Kidney (tissue), 14 donors: ENCODE measurements around the gene HEMGN. TPM values are rescaled to one million over a fixed set of nuclear protein-coding genes. Genes with fewer than 3 reads are reported as not detected.
"Not testable (repeated sequence)": the region's sequence is repeated elsewhere in the genome, so short reads cannot be mapped to it uniquely, and the experiment has no call there.

Experiments
- DNase-seq, 5 donors: peaks; one replicate each; pipeline ENCODE4 v3.0.0-alpha.2; 2013 to 2020
- FAIRE-seq: peaks from 2 replicates; lab custom pipeline; 2012; peaks lifted over from hg19 to GRCh38; lab: Jason Lieb, UNC
- H3K27ac ChIP-seq, 2 donors: one replicate each; pipeline ENCODE4 v1.7.0; 2013; ENCODE audit warnings: low read depth in 2 of 2, low read length in 2 of 2, inconsistent platforms in 1 of 2
- H3K27me3 ChIP-seq: one replicate; pipeline ENCODE4 v1.7.1; 2013; ENCODE audit warnings: low read length, inconsistent platforms; ENCODE audit not compliant: control insufficient read depth, insufficient read depth
- H3K36me3 ChIP-seq, 3 donors: one replicate each; pipeline versions ENCODE4 v1.7.0 to v1.7.1; 2013; ENCODE audit warnings: low read length in 3 of 3, control low read depth in 1 of 3, inconsistent platforms in 1 of 3; ENCODE audit not compliant: insufficient read depth in 3 of 3, control insufficient read depth in 2 of 3
- H3K4me1 ChIP-seq, 3 donors: one replicate each; pipeline versions ENCODE4 v1.7.0 to v1.7.1; 2013; ENCODE audit warnings: low read length in 3 of 3, inconsistent platforms in 1 of 3, low read depth in 1 of 3; ENCODE audit not compliant: control insufficient read depth in 2 of 3, insufficient read depth in 2 of 3
- H3K4me3 ChIP-seq, 3 donors: one replicate each; pipeline versions ENCODE4 v1.7.0 to v1.8.1; 2013; ENCODE audit warnings: low read length in 3 of 3, control low read depth in 1 of 3, inconsistent platforms in 1 of 3
- H3K9ac ChIP-seq, 3 donors: one replicate each; pipeline versions ENCODE4 v1.7.0 to v1.7.1; 2013; ENCODE audit warnings: low read length in 3 of 3, control low read depth in 1 of 3, inconsistent platforms in 1 of 3
- H3K9me3 ChIP-seq, 3 donors: one replicate each; pipeline versions ENCODE4 v1.7.0 to v1.7.1; 2013; ENCODE audit warnings: low read length in 3 of 3, control low read depth in 1 of 3, inconsistent platforms in 1 of 3; ENCODE audit not compliant: control insufficient read depth in 2 of 3, insufficient read depth in 1 of 3
- CTCF ChIP-seq: IDR thresholded peaks from 3 replicates; pipeline ENCODE4 v1.5.1; 2012; ENCODE audit warnings: mild to moderate bottlenecking, moderate library complexity, borderline replicate concordance; ENCODE audit not compliant: insufficient read depth; ENCODE audit errors: extremely low read depth
- intact Hi-C: fragments of 100-400 bp; cut with DNase I; formaldehyde crosslinking; loops from one replicate; pipeline ENCODE4 v1.11.1; 2022
- polyA plus RNA-seq: library from polyadenylated mRNA; stranded (reverse); fragments of 350-450 nt; fragmentation: Illumina TruSeq; extraction: RNeasy Lipid Tissue Mini Kit (QIAGEN cat#74804); gene quantifications from one replicate; pipeline ENCODE4 v1.2.3, GENCODE V29; 2014; ENCODE audit warnings: low read depth, low replicate concordance; ENCODE audit not compliant: insufficient read depth
- total RNA-seq: library from RNA; stranded (reverse); fragmentation: NEBNext Ultra II Directional; extraction: Animal tissue kit (Norgen Biotek cat#: 25700); gene quantifications from one replicate; pipeline ENCODE4 v1.2.1, GENCODE V29; 2021
- donor health status: control.
- donor health status: control.
- donor health status: control.
- donor health status: control.
- donor health status: control.
- donor health status: DM: yes; HTN: yes; CAD: no.
- donor health status: Normal renal cell carcinoma (clear cell type).

HEMGN gene
- total and polyA plus RNA-seq, 2 donors from 2014 or later, result 0.16 TPM; not detected in 1

- H3K36me3 ChIP-seq, result no peaks in the 10 kb centered on the region
- intact Hi-C loops, result no loop called here
- DNase-seq (no peak), FAIRE-seq (no peak)
- H3K4me1 ChIP-seq, result no peaks in the 10 kb centered on the region
- H3K27me3 ChIP-seq, result no peaks in the 10 kb centered on the region
- no peak overlapping the region for H3K9ac ChIP-seq
- H3K27ac ChIP-seq, result no peak overlapping the region
- no peak for TF ChIP-seq CTCF
- H3K4me3 ChIP-seq, result no peak overlapping the region
- H3K9me3 ChIP-seq, result no peaks in the 10 kb centered on the region
Measured at GRCh38 chr9:97961361-97961760, 23.4 kb upstream of the HEMGN start.

GRCh38 chr9:97960678-97961328 lies 22.8 kb upstream of the HEMGN start:
- H3K27ac ChIP-seq, H3K4me3 ChIP-seq, H3K9me3 ChIP-seq, H3K27me3 ChIP-seq, H3K9ac ChIP-seq, H3K4me1 ChIP-seq, H3K36me3 ChIP-seq, FAIRE-seq, DNase-seq, intact Hi-C loops: not testable (repeated sequence)

- Histone ChIP-seq H3K9ac (no peak overlapping the region), H3K4me1 (no peaks in the 10 kb centered on the region), H3K9me3 (no peaks in the 10 kb centered on the region), H3K4me3 (no peak overlapping the region), H3K27me3 (no peaks in the 10 kb centered on the region), H3K27ac (no peak overlapping the region), H3K36me3 (no peaks in the 10 kb centered on the region)
- TF ChIP-seq CTCF, result no peak
- DNase-seq (no peak), FAIRE-seq (no peak)
- intact Hi-C loops, result no loop called here
Measured at GRCh38 chr9:97959585-97959984, 21.6 kb upstream of the HEMGN start.

- Histone ChIP-seq H3K36me3 (no peaks in the 10 kb centered on the region), H3K4me1 (no peaks in the 10 kb centered on the region), H3K9ac (no peak overlapping the region), H3K27me3 (no peaks in the 10 kb centered on the region), H3K27ac (no peak overlapping the region), H3K4me3 (no peak overlapping the region), H3K9me3 (no peaks in the 10 kb centered on the region)
- DNase-seq (no peak), FAIRE-seq (no peak)
- TF ChIP-seq CTCF, result no peak
- intact Hi-C loops, result no loop called here
Measured at GRCh38 chr9:97958812-97959511, 21.0 kb upstream of the HEMGN start.
